AG04449 (cell line): ENCODE results near the gene NENF.

ENCODE experiments used
- CTCF ChIA-PET: fragments of 350-600 bp; formaldehyde crosslinking; extraction: SDS; loops from one replicate; lab custom pipeline; 2021; ENCODE audit warnings: antibody characterized with exemption; lab: Yijun Ruan, JAX
- POLR2A ChIA-PET: fragments of 400-600, 350-600 bp; formaldehyde crosslinking; extraction: SDS; loops from one replicate; lab custom pipeline; 2020; ENCODE audit warnings: antibody characterized with exemption, inconsistent platforms; lab: Yijun Ruan, JAX
- DNase-seq: peaks from one replicate; pipeline ENCODE4 v3.0.0-alpha.2; 2010; ENCODE audit warnings: low read depth, low spot score
- H3K4me3 ChIP-seq: 2 replicates; pipeline ENCODE4 v1.5.1; 2011; ENCODE audit warnings: low read depth, mild to moderate bottlenecking, control low read depth, low read length
- CTCF ChIP-seq: IDR thresholded peaks from one replicate; pipeline ENCODE4 v1.5.1; 2011; ENCODE audit warnings: mild to moderate bottlenecking, moderate library complexity, low read length, control low read depth, inconsistent platforms; ENCODE audit not compliant: insufficient read depth; ENCODE audit errors: missing control alignments

Gene NENF

GRCh38 chr1:212459656-212460055 is 26.9 kb downstream of the NENF start:
- TF ChIP-seq CTCF: no peak
- POLR2A ChIA-PET: no interaction called here
- CTCF ChIA-PET: interaction anchor here (0.9 to 9.6 kb wide), 6 partner anchors 17 to 425 kb away, joined by 3 to 279 read pairs (median 46); partner anchors contain the start of genes DTL and INTS7
- no peak for DNase-seq
- H3K4me3 ChIP-seq: no peak overlapping the region

GRCh38 chr1:212460376-212460775 is 27.7 kb downstream of the NENF start:
- ChIA-PET POLR2A (no interaction called here), CTCF (interaction anchor here (0.7 kb wide), 1 partner anchor 390 kb away, joined by 3 read pairs; no protein-coding TSS in a partner anchor)
- DNase-seq: no peak
- no peak overlapping the region for H3K4me3 ChIP-seq
- TF ChIP-seq CTCF: no peak

GRCh38 chr1:212461916-212462660 is 29.4 kb downstream of the NENF start:
- no peak for TF ChIP-seq CTCF
- no peak overlapping the region for H3K4me3 ChIP-seq
- POLR2A ChIA-PET: no interaction called here
- CTCF ChIA-PET: interaction anchor here (0.9 to 3.4 kb wide), 2 partner anchors 9 to 15 kb away, joined by 4 to 19 read pairs; no protein-coding TSS in a partner anchor
- no peak for DNase-seq

- DNase-seq: no peak
- H3K4me3 ChIP-seq: no peak overlapping the region
- no peak for TF ChIP-seq CTCF
- ChIA-PET CTCF (interaction anchor here (0.9 to 8.5 kb wide), 5 partner anchors 8 to 403 kb away, joined by 5 to 139 read pairs (median 14); no protein-coding TSS in a partner anchor), POLR2A (interaction anchor here (0.6 kb wide), 1 partner anchor 148 kb away, joined by 3 read pairs; no protein-coding TSS in a partner anchor)
Observed at GRCh38 chr1:212463565-212464285, 31.0 kb downstream of the NENF start.

GRCh38 chr1:212465311-212465710 is 32.6 kb downstream of the NENF start:
- H3K4me3 ChIP-seq: no peak overlapping the region
- no peak for TF ChIP-seq CTCF
- POLR2A ChIA-PET: interaction anchor here (1.0 kb wide), 1 partner anchor 33 kb away, joined by 3 read pairs; no protein-coding TSS in a partner anchor
- CTCF ChIA-PET: interaction anchor here (0.7 to 8.5 kb wide), 6 partner anchors 9 to 430 kb away, joined by 3 to 139 read pairs (median 4); no protein-coding TSS in a partner anchor
- no peak for DNase-seq
